Suppressor macrophage treated with lipopolysaccharide for 4 hours (primary cell): ENCODE data around the gene TNFSF9.
"Not testable (repeated sequence)": the region's sequence is repeated elsewhere in the genome, so short reads cannot be mapped to it uniquely, and the experiment has no call there.

Source experiments
- DNase-seq: peaks from one replicate; pipeline ENCODE4 v3.0.0-alpha.2; 2020

Gene TNFSF9

GRCh38 chr19:6532244-6532999 is 1.6 kb downstream of the TNFSF9 start:
- DNase-seq = peak; percentile 52

- DNase-seq = no peak
Observed at GRCh38 chr19:6533000-6533328, 2.1 kb downstream of the TNFSF9 start.

GRCh38 chr19:6533746-6534418 is 3.1 kb downstream of the TNFSF9 start:
- no peak for DNase-seq

GRCh38 chr19:6534451-6535093 is 3.7 kb downstream of the TNFSF9 start:
- DNase-seq = no peak

GRCh38 chr19:6535558-6536137 is 4.8 kb downstream of the TNFSF9 start:
- no peak for DNase-seq

GRCh38 chr19:6539514-6539913 is 8.7 kb downstream of the TNFSF9 start:
- no peak for DNase-seq

- DNase-seq = peak; percentile 53
Observed at GRCh38 chr19:6540918-6541689, 10.3 kb downstream of the TNFSF9 start.

- no peak for DNase-seq
Observed at GRCh38 chr19:6543866-6544347, 13.1 kb downstream of the TNFSF9 start.

GRCh38 chr19:6550679-6551078 is 19.9 kb downstream of the TNFSF9 start:
- not testable (repeated sequence) for DNase-seq

- no peak for DNase-seq
Observed at GRCh38 chr19:6551091-6551490, 20.3 kb downstream of the TNFSF9 start.

- DNase-seq = peak; percentile 52
Observed at GRCh38 chr19:6551607-6552450, 21.0 kb downstream of the TNFSF9 start.

- no peak for DNase-seq
Observed at GRCh38 chr19:6556043-6556449, 25.2 kb downstream of the TNFSF9 start.

GRCh38 chr19:6556480-6557195 is 25.8 kb downstream of the TNFSF9 start:
- peak; percentile 95 for DNase-seq

GRCh38 chr19:6562437-6562836 is 31.6 kb downstream of the TNFSF9 start:
- DNase-seq = not testable (repeated sequence)

- DNase-seq = peak; percentile 45
Observed at GRCh38 chr19:6564393-6564792, 33.6 kb downstream of the TNFSF9 start.

GRCh38 chr19:6566727-6567126 is 35.9 kb downstream of the TNFSF9 start:
- not testable (repeated sequence) for DNase-seq

- no peak for DNase-seq
Observed at GRCh38 chr19:6568010-6568526, 37.2 kb downstream of the TNFSF9 start.

GRCh38 chr19:6568816-6569215 is 38.0 kb downstream of the TNFSF9 start:
- no peak for DNase-seq

GRCh38 chr19:6570764-6571163 is 39.9 kb downstream of the TNFSF9 start:
- DNase-seq = no peak

- no peak for DNase-seq
Observed at GRCh38 chr19:6571167-6571566, 40.3 kb downstream of the TNFSF9 start.

- DNase-seq = peak; percentile 86
Observed at GRCh38 chr19:6572217-6572616, 41.4 kb downstream of the TNFSF9 start.
